GM06990 (cell line): ENCODE results near the gene SAFB.

Source experiments
- DNase-seq: peaks from one replicate; pipeline ENCODE4 v3.0.0-alpha.2; 2011; ENCODE audit not compliant: insufficient read length; ENCODE audit errors: extremely low read depth
- H3K27me3 ChIP-seq: replicated peaks from 2 replicates; pipeline ENCODE4 v1.6.0; 2011; ENCODE audit warnings: low read length; ENCODE audit not compliant: control insufficient read depth, insufficient read depth
- H3K36me3 ChIP-seq: 2 replicates; pipeline ENCODE4 v1.5.1; 2011; ENCODE audit warnings: low read length; ENCODE audit not compliant: control insufficient read depth, insufficient read depth
- H3K4me3 ChIP-seq: replicated peaks from 2 replicates; pipeline ENCODE4 v1.5.1; 2011; ENCODE audit warnings: low read depth, mild to moderate bottlenecking, control low read depth, low read length
- TF ChIP-seq, protein P1 (sequence below): IDR thresholded peaks from 2 replicates; pipeline ENCODE4 v1.5.1; 2011; ENCODE audit warnings: low read length, control low read depth, mild to moderate bottlenecking, inconsistent platforms; ENCODE audit not compliant: insufficient read depth, poor library complexity, severe bottlenecking

SAFB gene

DNA sequence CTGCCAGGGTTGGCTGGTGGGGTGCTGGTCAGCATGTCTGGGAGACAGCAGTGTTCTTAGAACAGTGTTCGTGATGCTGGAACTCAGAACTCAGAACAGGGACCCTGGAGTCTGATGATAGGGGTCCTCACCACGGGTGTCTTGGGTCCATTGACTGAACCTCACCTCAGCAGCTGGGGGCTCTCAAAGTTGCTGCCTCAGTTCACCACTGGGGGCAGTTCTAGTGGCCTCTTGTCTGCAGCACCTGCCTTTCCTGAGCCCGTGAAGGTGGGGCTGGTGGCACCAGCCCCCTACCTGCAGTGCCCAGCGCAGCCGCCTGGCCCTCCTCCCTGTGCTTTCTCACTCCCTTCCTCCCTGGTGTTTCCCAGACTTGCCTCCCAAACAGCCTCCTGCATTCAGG is 28.5 kb downstream of the SAFB start:
- no peak overlapping the region for H3K4me3 ChIP-seq
- H3K27me3 ChIP-seq, result no peaks in the 10 kb centered on the region
- TF ChIP-seq, protein P1, sequence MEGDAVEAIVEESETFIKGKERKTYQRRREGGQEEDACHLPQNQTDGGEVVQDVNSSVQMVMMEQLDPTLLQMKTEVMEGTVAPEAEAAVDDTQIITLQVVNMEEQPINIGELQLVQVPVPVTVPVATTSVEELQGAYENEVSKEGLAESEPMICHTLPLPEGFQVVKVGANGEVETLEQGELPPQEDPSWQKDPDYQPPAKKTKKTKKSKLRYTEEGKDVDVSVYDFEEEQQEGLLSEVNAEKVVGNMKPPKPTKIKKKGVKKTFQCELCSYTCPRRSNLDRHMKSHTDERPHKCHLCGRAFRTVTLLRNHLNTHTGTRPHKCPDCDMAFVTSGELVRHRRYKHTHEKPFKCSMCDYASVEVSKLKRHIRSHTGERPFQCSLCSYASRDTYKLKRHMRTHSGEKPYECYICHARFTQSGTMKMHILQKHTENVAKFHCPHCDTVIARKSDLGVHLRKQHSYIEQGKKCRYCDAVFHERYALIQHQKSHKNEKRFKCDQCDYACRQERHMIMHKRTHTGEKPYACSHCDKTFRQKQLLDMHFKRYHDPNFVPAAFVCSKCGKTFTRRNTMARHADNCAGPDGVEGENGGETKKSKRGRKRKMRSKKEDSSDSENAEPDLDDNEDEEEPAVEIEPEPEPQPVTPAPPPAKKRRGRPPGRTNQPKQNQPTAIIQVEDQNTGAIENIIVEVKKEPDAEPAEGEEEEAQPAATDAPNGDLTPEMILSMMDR, result no peak
- H3K36me3 ChIP-seq, result peaks cover 53% of the 10 kb centered on the region
- DNase-seq, result no peak

DNA sequence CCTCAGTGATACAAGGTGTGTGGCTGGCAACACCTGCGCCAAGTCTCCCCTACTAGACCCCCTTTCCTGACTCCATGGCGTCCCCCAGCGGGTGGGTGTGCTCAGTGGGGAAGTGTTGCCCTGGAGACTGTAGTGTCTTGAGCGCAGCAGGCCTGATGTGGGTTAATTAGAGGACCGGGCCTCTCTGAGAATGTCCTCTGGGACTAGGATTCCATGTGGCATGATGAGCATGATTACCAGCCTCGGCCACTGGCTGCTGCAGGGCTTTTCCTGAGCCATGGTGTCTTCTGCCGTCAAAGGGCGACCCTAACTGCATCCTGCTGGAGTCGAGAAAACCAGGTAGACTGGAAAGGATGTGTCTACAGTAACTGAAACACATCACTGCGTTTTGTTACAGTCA is 29.4 kb downstream of the SAFB start:
- DNase-seq, result no peak
- Histone ChIP-seq H3K36me3 (peaks cover 47% of the 10 kb centered on the region), H3K4me3 (no peak overlapping the region), H3K27me3 (no peaks in the 10 kb centered on the region)
- TF ChIP-seq, protein P1, result no peak

DNA sequence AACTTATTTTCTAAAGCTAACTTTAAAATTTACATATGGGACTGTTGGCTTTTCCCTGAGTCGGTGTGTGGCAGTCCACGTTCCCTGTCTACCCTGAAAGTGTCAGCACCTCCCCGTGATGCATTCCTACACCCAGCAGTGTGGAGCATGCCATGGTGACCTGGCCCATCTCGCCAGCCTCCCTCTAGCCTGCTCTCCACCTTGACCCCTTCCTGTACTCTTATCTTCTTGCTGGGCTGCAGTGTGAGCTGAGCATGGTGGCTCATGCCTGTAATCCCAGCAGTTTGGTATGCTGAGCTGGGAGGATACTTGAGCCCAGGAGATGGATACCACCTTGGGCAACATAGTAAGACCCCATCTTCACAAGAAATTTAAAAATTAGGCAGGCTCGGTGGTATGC is 32.0 kb downstream of the SAFB start:
- H3K27me3 ChIP-seq, result no peaks in the 10 kb centered on the region
- TF ChIP-seq, protein P1, result no peak
- no peak for DNase-seq
- H3K4me3 ChIP-seq, result no peak overlapping the region
- H3K36me3 ChIP-seq, result peaks cover 40% of the 10 kb centered on the region

DNA sequence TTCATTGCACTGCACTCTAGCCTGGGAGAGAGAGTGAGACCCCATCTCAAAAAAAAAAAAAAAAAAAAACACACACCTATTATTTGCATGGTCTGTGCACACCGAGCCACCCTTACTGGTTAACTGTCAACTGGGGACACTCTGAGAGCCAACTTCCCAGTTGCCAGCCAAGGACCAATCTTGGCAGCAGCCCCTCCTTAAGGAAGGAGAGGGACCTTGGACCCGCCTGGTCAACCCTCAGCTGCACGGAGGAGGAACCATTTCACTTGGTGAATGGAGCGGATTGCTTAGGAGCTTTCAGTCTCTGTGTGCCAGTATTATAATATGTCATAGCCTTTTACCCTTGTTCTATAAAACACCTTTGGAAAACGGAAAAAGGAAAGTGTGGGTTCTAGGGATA is 32.5 kb downstream of the SAFB start:
- TF ChIP-seq, protein P1, result no peak
- DNase-seq, result no peak
- Histone ChIP-seq H3K36me3 (peaks cover 38% of the 10 kb centered on the region), H3K27me3 (no peaks in the 10 kb centered on the region), H3K4me3 (no peak overlapping the region)

DNA sequence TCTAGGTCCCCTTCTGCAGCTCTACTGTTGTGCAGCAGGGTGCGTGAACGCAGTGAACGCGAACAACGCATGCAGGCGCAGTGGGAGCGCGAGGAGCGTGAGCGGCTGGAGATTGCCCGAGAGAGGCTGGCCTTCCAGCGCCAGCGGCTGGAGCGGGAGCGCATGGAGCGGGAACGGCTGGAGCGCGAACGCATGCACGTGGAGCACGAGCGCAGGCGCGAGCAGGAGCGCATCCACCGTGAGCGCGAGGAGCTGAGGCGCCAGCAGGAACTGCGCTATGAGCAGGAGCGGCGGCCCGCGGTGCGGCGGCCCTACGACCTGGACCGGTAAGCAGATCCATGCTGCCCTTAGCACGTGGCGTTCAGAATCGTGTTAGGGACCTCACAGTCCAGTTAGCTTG is 38.6 kb downstream of the SAFB start:
- Histone ChIP-seq H3K4me3 (no peak overlapping the region), H3K36me3 (peaks cover 33% of the 10 kb centered on the region), H3K27me3 (no peaks in the 10 kb centered on the region)
- TF ChIP-seq, protein P1, result no peak
- no peak for DNase-seq

DNA sequence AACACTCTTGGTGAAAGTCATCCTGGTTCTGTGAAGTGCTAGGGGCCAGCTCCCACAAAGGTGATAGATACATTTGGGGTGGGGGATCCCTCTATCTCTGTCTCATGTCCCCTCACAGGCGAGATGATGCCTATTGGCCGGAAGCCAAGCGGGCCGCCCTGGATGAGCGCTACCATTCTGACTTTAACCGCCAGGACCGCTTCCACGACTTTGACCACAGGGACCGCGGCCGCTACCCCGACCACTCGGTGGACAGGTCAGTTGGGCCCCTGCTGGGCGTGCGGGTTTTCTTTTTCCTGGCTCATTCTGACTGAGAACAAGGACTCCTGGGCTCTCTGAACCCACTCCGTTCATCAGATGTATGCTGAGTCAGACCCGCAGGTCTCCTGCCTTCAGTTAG is 41.0 kb downstream of the SAFB start:
- TF ChIP-seq, protein P1, result no peak
- no peaks in the 10 kb centered on the region for H3K27me3 ChIP-seq
- no peak overlapping the region for H3K4me3 ChIP-seq
- no peak for DNase-seq
- peaks cover 41% of the 10 kb centered on the region for H3K36me3 ChIP-seq
